GM19324 (cell line): ENCODE results near the gene NRBF2.

Experiments used
- ATAC-seq: cut with Tn5 transposase; IDR thresholded peaks from one replicate; pipeline ENCODE4 v1.9.1; 2021; ENCODE audit warnings: mild to moderate bottlenecking, moderate library complexity; ENCODE audit not compliant: unreplicated experiment, low FRiP score

Gene NRBF2

DNA sequence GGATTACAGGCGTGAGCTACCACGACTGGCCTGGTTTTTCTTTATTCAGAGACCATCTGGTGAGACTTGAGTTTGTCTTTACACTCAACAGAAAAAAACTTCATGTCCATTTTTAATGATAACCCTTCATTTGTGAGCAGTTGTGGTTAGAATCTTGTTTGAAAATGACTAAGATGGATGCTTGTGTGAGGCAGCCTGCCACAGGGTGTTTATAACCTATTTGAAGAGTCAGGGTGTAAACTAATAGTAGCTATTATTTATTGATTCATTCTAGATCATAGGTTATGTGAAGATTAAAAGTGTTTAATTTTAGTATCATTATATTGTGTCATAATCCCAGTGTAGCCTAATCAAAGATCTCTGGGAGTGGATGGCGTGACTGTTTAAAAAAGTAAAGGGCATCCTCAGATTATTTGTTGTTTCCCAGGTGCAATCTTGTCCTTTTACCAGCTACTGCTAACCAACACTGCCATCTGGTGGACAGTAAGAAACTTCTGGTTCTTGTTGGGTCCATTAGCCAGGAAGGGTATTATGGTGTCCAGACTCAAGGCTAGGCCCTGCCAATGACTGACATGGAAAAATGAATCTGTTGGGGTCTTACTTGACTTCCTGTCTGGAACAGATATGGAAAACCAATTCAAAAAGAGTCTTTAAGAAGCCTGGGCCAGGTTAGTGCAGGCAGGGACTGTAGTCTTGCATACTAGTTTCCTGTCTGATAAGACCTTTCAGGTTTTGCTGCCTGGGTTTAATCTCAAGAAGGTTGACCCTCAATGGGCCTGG is 24.9 kb downstream of the NRBF2 start:
- ATAC-seq = peak; percentile 74

DNA sequence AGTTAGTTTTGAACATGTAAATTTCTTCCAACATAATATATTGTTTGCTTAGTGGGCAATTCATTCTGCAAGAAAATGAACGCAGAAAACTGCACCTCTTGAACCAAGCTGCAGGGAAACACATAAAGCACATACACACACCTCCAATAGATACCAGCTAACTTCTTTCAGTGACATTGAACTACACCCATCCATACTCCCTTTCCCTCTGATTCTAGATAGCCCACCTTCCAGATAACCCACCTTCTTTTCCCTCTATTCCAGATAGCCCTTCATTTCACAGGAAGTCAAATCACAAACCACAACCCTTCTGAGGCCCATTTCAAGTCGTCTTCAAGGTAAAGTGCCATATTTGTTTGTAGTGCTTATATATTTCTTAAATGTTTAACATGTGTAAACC is 28.5 kb downstream of the NRBF2 start:
- ATAC-seq = no peak

DNA sequence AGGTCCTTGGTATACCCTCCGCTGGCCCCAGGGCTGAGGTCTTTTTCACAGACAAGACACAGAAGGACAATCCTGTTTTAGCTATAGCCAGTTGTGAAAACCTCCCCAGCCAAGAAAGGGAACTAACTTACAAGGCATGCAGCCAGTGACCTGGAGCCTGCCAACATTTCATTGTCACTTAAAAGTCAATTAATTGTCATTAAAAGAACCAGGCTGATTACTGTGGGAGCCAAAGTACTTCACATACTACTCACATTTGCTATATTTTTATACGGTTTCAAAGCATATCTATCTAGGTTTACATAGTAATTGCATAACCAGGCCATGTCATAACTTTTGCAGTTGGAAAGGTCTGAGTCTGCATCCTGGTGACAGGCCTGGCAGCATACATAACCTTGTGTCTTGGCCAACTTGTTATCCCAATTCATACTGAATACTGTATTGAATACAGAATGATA is 31.1 kb downstream of the NRBF2 start:
- ATAC-seq = no peak

DNA sequence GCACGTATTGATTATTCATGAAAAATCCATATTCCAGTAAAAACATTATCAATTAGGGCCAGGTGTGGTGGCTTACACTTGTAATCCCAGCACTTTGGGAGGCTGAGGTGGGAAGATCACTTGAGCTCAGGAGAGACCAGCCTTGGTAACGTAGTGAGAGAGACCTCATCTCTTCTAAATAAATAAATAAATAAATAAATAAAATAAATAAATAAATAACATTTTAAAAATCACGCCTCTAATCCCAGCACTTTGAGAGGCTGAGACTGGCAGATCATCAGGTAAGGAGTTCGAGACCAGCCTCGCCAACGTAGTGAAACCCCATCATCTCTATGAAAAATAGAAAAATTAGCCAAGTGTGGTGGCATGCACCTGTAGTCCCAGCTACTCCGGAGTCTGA is 32.1 kb downstream of the NRBF2 start:
- ATAC-seq = no peak

DNA sequence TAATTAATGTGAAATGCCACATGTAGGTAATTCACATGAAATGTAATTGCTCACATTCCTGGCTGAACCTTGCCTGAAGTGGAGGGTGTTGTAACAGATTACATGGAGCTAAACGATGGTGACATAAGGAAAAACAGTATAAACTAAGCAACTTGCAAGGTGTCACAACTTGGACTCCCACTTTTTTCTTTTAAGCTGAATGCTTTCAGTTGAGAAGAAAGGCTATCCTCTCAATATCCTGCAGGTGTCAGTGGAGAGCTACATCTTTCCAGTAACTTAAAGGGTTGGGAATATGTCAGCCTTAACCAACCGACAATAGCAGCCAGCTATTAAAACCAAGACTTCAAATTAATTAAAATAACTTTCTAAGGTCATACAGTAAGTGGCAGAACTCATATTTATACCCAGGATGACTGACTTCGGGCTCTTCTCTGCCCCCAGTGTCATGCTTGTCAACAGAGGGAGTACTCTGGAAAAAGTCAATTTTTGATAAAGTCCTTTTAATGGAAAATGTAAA is 33.7 kb downstream of the NRBF2 start:
- no peak for ATAC-seq

DNA sequence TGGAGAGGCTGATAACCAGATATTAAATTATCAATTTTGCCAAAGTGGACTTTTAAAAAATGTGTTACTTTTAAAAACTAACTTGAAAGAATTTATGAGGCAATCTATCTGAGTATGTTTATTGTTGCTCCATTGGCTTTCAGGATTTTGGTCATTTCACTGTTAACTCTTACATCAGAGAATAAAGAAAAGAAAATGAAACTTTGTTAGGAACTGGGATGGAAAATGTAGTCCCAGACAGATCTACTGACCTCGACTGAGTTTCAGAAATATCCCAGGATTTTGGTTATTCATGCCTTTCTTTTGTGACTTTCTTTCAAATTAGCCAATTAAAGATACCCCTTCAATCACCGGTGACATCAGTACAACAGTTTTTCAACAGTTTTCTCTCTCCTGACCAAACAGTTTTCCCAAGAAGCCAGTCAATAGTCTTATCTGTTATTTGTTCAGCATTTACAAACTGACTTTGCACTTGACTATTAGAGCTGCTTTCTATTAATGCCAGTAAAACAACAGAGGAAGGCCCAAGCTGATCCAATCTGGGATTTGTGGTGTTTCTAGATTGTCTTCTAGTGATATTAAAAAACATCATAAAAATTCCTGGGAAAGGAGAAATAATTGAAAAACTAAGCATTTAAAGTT is 35.8 kb downstream of the NRBF2 start:
- no peak for ATAC-seq

DNA sequence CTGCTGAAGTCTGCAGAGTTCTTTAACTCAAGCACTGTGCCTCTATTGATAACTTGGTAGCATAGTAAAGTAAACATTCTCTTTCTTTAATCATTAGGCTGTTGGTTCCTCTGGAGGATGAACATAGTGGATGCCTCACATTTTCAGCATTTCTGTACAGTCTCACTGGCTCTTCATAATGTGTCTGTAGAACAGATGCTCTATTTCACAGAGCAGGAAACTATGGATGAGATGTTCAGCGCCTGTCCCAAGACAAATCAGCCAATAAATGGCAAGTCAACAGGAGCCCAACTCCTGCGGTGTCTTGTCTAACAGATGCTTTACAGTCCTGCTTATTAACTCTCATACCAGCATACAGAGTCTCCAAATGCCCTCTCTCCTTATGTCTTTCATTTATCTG is 36.5 kb downstream of the NRBF2 start:
- ATAC-seq = no peak

DNA sequence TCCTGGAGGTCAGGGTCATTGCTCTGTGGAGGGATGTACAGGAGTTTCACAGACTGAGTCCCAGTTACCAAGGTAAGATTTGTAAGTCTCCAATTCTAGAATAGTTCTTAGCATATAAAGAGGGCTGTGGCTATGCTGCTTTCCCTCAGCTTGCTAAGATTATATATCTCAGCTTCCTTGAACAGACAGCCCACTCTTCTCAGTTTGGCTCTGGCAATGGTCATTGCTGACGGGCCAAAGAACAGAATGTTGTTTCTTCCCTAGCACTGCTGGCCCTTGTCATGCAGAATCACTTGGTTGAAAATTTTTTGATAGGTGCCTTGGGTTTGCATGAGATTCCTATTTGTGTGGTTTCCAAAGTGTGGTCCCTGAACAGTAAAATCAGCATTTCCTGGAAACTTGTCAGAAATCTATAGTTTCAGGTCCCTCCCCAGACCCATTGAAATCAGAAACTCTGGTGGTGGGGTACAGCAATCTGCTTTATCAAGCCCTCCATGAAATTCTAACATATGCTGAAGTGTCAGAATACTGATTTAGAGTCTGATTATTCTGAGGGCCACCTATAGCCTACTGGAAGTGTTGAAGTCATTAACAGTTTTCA is 38.2 kb downstream of the NRBF2 start:
- ATAC-seq = no peak

DNA sequence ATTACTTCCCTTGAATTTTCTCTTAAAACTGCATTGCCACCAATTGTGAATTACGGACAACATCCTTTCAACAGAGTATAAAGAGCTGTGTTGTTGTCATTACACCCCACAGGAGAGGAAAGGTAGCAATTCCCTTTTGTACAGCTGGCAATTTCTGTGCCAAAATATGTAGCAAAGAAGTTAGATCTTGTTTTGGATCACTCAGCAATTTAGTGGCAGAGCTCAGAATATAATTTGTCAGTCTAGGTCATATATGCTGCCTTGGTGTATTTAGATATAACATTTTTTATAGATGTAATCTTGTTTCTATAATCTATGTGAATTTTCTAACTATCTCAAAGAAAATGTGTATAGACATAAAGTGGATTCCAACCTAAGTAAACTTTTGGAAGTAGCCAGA is 38.8 kb downstream of the NRBF2 start:
- no peak for ATAC-seq

DNA sequence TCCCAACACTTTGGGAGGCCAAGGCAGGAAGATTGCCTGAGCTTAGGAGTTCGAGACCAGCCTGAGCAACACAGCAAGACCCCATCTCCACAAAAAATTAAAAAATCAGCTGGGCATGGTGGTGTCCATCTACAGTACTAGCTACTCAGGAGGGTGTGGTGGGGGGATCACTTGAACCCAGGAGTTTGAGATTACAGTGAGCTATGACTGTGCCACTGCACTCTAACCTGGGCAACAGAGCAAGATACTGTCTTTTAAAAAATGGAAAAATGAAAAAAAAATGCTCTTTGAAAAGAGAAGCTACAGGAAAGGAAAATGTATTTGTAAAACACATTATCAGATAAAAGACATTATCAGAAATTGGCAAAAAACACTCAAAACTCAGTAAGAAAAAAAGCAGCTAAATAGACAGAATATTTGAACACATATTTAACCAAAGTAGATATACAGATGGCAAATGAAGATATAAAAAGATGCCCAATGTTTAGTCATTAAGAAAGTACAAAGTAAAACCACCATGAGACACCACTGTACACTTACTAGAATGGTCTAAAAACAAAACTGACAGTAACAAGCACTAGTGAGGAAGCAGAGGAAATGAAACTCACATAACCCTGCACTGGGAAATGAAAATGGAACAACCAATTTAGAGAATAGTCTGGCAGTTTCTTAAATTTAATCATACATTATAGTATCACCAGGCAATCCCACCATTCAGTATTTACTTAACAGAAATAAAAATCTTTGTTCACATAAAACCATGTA is 40.5 kb downstream of the NRBF2 start:
- peak; percentile 90 for ATAC-seq

DNA sequence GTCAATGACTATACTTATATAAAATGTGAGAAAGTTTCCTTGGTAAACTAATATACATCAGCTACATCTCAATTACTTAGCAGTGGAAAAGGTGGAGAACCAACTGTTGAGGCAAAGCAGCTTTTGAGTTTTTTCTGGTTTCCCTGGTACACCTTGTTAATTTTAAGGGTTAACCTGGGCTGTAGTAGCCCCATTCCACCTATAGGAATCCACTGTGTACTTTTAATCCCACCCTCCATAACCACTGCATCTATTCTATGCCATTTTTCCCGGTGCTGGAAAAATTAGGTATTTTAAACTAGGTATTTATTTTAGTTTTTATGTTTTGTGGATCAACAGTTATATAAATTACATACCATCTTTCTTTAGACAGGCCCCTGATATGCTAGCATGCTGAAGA is 42.4 kb downstream of the NRBF2 start:
- no peak for ATAC-seq

DNA sequence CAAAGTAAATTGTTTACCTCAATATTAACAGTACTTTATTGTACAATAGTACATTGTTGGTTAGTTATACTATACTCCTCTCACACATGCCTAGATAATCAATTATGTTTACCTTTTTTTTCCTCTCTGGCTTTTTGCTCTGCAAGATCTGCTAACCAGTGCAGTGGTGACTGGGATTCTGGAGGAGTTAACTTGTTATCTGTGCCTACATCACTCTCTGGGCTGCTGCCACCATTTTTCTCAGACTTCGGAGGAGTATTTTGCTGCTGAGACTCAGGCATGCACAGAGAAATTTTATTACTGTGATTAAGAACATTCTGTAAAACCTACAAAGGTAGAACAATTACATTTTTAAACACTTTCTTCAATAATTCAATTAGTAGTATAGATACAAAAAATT is 59.7 kb downstream of the NRBF2 start:
- ATAC-seq = no peak

DNA sequence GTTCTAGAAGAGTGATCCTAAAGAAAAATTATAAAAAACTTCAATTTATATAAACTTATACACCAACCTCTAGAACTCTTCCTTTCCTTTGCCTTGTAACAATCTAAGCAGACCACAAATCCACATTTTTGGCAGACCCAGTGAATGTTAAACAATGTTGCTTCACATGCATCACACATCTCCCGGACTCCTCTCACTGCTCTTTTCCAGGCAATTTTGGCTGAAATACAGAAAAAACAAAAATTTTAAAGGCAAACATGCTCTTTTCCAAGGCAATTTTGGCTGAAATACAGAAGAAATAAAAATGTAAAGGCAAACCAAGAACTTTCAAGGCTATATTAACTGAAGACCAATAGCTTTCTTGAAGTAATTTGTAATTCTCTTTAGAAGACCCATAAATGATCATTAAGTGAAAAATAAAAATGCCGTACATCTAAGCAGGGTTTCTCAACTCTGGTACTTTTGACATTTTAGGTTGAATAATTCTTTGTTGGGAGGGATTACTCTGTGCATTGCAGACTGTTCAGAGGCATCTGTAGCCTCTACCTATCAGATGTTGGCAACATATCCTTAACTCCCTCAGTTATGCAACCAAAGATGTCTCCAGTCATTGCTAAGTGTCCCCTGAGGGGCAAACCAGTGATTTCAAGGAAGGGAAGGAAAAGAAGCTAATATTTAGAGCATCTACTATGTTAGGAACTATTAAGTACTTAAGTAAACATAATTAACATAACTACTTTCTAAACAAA is 64.4 kb downstream of the NRBF2 start:
- no peak for ATAC-seq

DNA sequence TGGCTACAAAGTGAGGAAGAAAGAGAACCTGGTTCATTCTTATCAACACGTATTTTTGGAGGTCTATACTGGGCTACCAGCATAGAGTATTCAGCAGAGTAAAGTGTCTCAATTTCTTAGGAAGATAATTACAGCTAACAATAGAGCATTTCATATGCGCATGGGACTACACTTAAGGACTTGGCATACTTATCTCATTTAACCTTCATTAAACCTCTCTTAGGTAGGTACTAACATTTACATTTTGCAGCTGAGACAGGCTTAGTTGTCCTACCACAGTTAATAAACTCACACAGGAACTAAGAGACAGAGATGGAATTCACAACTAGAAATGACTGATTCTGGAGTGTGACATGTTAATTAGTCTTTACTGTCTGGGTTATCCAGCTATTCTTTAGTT is 66.6 kb downstream of the NRBF2 start:
- no peak for ATAC-seq

DNA sequence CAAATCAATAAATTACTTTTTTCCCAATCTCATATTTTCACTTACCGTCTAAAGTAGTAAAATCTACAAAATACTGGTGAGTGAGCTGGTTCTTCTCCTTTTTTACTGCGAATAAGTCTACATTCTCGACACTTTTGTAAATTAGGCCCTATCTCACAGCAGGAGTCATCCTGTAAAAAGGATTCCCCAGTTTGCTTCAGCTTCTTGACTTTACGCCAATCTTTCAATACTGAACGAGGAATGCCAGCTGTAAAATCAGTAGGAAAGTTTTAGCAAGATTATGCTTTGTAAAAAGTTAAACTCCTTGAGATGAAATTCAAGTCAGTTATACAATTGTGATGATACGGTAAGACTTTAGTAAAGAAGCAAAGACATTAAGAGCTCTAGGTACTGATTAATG is 67.3 kb downstream of the NRBF2 start:
- no peak for ATAC-seq

DNA sequence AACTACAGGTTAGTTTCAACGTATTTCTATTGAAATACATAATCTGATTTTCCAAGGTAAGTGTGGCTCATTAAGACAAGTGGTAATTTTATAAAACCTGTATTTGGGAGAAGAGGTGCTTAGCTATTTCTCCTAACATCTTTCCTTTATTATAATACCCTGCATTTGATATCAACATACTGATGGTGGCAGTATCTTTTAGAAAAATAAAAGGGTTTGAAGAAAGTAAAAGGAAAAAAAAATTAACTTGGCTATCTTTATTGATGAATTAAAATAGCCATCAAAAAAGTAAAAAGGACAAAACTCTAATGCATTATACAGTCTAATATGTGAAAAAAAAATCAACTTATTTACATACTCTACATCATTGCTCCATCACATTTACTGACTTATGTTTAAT is 68.0 kb downstream of the NRBF2 start:
- ATAC-seq = no peak
